ENCODE results near the gene GIMAP8.

The GIMAP8 gene

DNA sequence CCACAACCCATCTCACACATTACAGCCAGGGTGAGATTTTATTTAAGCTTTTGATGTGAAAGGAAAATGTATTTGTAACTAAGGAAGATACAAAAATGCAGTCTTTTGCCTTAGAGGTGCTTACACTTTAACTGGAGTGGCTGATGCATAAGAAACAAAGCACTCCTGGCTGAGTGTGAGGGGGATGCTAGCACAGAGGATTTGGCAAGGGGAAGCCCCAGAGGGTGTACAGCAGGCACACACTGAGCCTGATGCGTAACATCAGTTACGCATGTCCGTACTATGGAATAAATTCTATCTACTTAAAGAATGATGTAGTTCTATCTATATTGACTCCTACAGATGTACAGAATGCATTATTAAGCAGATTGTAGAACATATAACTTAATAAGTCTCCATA, 17.8 kb downstream of the GIMAP8 start:
- no peaks in the 10 kb centered on the region for H3K36me3 ChIP-seq (ENCODE audit: control insufficient read depth in 2 of 2, insufficient read depth in 1 of 2, low read length in 2 of 2)
- no peaks in the 10 kb centered on the region for H3K4me1 ChIP-seq (ENCODE audit: control insufficient read depth, insufficient read depth, low read length)
- H3K27ac ChIP-seq (ENCODE audit: extremely low read depth, low read depth, low read length): no peak overlapping the region
- no peaks in the 10 kb centered on the region for H3K9me3 ChIP-seq (ENCODE audit: control insufficient read depth, insufficient read depth, low read depth, low read length)
- no peak overlapping the region for H3K4me3 ChIP-seq (ENCODE audit: low read depth, low read length)
- ChIA-PET POLR2A (no interaction called here), CTCF (no interaction called here)
- TF ChIP-seq ZNF112 (tag by site-specific recombination; IDR thresholded peaks at IDR 0.05): no peak
- TF ChIP-seq, protein P1, sequence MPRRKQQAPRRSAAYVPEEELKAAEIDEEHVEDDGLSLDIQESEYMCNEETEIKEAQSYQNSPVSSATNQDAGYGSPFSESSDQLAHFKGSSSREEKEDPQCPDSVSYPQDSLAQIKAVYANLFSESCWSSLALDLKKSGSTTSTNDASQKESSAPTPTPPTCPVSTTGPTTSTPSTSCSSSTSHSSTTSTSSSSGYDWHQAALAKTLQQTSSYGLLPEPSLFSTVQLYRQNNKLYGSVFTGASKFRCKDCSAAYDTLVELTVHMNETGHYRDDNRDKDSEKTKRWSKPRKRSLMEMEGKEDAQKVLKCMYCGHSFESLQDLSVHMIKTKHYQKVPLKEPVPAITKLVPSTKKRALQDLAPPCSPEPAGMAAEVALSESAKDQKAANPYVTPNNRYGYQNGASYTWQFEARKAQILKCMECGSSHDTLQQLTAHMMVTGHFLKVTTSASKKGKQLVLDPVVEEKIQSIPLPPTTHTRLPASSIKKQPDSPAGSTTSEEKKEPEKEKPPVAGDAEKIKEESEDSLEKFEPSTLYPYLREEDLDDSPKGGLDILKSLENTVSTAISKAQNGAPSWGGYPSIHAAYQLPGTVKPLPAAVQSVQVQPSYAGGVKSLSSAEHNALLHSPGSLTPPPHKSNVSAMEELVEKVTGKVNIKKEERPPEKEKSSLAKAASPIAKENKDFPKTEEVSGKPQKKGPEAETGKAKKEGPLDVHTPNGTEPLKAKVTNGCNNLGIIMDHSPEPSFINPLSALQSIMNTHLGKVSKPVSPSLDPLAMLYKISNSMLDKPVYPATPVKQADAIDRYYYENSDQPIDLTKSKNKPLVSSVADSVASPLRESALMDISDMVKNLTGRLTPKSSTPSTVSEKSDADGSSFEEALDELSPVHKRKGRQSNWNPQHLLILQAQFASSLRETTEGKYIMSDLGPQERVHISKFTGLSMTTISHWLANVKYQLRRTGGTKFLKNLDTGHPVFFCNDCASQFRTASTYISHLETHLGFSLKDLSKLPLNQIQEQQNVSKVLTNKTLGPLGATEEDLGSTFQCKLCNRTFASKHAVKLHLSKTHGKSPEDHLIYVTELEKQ (tag by site-specific recombination; IDR thresholded peaks at IDR 0.05; ENCODE audit: borderline replicate concordance): no peak
- TF ChIP-seq ZNF138 (tag by site-specific recombination; IDR thresholded peaks at IDR 0.05; ENCODE audit: borderline replicate concordance): no peak
- TF ChIP-seq SP7 (tag by site-specific recombination; IDR thresholded peaks at IDR 0.05): no peak
- no peak for TF ChIP-seq ZNF501 (tag by site-specific recombination; IDR thresholded peaks at IDR 0.05)
- TF ChIP-seq, protein P2, sequence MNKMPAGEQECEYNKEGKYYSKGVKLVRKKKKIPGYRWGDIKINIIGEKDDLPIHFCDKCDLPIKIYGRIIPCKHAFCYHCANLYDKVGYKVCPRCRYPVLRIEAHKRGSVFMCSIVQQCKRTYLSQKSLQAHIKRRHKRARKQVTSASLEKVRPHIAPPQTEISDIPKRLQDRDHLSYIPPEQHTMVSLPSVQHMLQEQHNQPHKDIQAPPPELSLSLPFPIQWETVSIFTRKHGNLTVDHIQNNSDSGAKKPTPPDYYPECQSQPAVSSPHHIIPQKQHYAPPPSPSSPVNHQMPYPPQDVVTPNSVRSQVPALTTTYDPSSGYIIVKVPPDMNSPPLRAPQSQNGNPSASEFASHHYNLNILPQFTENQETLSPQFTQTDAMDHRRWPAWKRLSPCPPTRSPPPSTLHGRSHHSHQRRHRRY (tag by site-specific recombination; IDR thresholded peaks at IDR 0.05): no peak
- no peak for TF ChIP-seq ZNF624 (tag by site-specific recombination; IDR thresholded peaks at IDR 0.05)
- TF ChIP-seq, protein P3, sequence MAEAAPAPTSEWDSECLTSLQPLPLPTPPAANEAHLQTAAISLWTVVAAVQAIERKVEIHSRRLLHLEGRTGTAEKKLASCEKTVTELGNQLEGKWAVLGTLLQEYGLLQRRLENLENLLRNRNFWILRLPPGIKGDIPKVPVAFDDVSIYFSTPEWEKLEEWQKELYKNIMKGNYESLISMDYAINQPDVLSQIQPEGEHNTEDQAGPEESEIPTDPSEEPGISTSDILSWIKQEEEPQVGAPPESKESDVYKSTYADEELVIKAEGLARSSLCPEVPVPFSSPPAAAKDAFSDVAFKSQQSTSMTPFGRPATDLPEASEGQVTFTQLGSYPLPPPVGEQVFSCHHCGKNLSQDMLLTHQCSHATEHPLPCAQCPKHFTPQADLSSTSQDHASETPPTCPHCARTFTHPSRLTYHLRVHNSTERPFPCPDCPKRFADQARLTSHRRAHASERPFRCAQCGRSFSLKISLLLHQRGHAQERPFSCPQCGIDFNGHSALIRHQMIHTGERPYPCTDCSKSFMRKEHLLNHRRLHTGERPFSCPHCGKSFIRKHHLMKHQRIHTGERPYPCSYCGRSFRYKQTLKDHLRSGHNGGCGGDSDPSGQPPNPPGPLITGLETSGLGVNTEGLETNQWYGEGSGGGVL (tag by site-specific recombination; IDR thresholded peaks at IDR 0.05): no peak
- no peak for TF ChIP-seq ZNF266 (tag by site-specific recombination; IDR thresholded peaks at IDR 0.05; ENCODE audit: low read depth)
- TF ChIP-seq, protein P4, sequence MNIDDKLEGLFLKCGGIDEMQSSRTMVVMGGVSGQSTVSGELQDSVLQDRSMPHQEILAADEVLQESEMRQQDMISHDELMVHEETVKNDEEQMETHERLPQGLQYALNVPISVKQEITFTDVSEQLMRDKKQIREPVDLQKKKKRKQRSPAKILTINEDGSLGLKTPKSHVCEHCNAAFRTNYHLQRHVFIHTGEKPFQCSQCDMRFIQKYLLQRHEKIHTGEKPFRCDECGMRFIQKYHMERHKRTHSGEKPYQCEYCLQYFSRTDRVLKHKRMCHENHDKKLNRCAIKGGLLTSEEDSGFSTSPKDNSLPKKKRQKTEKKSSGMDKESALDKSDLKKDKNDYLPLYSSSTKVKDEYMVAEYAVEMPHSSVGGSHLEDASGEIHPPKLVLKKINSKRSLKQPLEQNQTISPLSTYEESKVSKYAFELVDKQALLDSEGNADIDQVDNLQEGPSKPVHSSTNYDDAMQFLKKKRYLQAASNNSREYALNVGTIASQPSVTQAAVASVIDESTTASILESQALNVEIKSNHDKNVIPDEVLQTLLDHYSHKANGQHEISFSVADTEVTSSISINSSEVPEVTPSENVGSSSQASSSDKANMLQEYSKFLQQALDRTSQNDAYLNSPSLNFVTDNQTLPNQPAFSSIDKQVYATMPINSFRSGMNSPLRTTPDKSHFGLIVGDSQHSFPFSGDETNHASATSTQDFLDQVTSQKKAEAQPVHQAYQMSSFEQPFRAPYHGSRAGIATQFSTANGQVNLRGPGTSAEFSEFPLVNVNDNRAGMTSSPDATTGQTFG (tag by site-specific recombination; IDR thresholded peaks at IDR 0.05; ENCODE audit: borderline replicate concordance): no peak
- TF ChIP-seq ZNF610 (tag by site-specific recombination; IDR thresholded peaks at IDR 0.05; ENCODE audit: borderline replicate concordance): no peak
- TF ChIP-seq KLF8 (tag by site-specific recombination; IDR thresholded peaks at IDR 0.05): no peak
- TF ChIP-seq ZNF324 (tag by site-specific recombination; IDR thresholded peaks at IDR 0.05): no peak
- TF ChIP-seq ZBTB48 (tag by site-specific recombination; IDR thresholded peaks at IDR 0.05): no peak
- TF ChIP-seq, protein P5, sequence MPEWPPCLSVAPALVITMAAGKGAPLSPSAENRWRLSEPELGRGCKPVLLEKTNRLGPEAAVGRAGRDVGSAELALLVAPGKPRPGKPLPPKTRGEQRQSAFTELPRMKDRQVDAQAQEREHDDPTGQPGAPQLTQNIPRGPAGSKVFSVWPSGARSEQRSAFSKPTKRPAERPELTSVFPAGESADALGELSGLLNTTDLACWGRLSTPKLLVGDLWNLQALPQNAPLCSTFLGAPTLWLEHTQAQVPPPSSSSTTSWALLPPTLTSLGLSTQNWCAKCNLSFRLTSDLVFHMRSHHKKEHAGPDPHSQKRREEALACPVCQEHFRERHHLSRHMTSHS (tag by site-specific recombination; IDR thresholded peaks at IDR 0.05): no peak
- no peak for TF ChIP-seq ZNF354C (tag by site-specific recombination; IDR thresholded peaks at IDR 0.05; ENCODE audit: borderline replicate concordance, low read depth)
- no peak for TF ChIP-seq ZNF48 (tag by site-specific recombination; IDR thresholded peaks at IDR 0.05)
- no peak for TF ChIP-seq YY1 (tag by site-specific recombination; IDR thresholded peaks at IDR 0.05)
- no peak for TF ChIP-seq ZNF677 (tag by site-specific recombination; IDR thresholded peaks at IDR 0.05)
- TF ChIP-seq GLIS2 (tag by site-specific recombination; IDR thresholded peaks at IDR 0.05): no peak

Measured in HEK293 (cell line).